ENCODE data around the gene CEP131.

GRCh38 chr17:81189016-81189415, 33.7 kb downstream of the CEP131 start:
- TF ChIP-seq CTCF (IDR thresholded peaks at IDR 0.05; ENCODE audit: low read length): no peak
- TF ChIP-seq EZH2 (optimal IDR thresholded peaks at IDR 0.05; ENCODE audit: low read depth, low read length): no peak
